Calu3 (cell line): ENCODE results near the gene NEUROG1. TPM values are rescaled to one million over a fixed set of nuclear protein-coding genes. Genes with fewer than 3 reads are reported as not detected.

Experiments used
- BruUV-seq: library from RNA; stranded (reverse); fragments of 400-500 nt; replicated peaks from 2 replicates; lab custom pipeline; 2021; lab: Mats Ljungman, UMichigan
- CTCF ChIA-PET: fragments of 300-600 bp; sonication (Branson Sonifier 250); formaldehyde crosslinking; loops from one replicate; lab custom pipeline; 2022; ENCODE audit warnings: antibody characterized with exemption; lab: Charles Lee
- DNase-seq: peaks from one replicate; pipeline ENCODE4 v3.0.0; 2022
- H3K27ac Mint-ChIP-seq: one replicate; pipeline ENCODE4 v1.8.0; 2022; ENCODE audit warnings: mixed read lengths; ENCODE audit not compliant: unreplicated experiment
- H3K27me3 Mint-ChIP-seq: one replicate; pipeline ENCODE4 v1.8.0; 2022; ENCODE audit warnings: mixed read lengths; ENCODE audit not compliant: unreplicated experiment
- H3K36me3 Mint-ChIP-seq: one replicate; pipeline ENCODE4 v1.8.0; 2022; ENCODE audit warnings: mild to moderate bottlenecking, moderate library complexity, mixed read lengths; ENCODE audit not compliant: insufficient read depth, unreplicated experiment
- H3K4me1 Mint-ChIP-seq: one replicate; pipeline ENCODE4 v1.8.0; 2022; ENCODE audit warnings: mild to moderate bottlenecking, low read depth, mixed read lengths; ENCODE audit not compliant: unreplicated experiment
- H3K4me3 Mint-ChIP-seq: one replicate; pipeline ENCODE4 v1.8.0; 2022; ENCODE audit warnings: mild to moderate bottlenecking, low read depth, moderate library complexity, mixed read lengths; ENCODE audit not compliant: unreplicated experiment
- H3K9me3 Mint-ChIP-seq: one replicate; pipeline ENCODE4 v1.8.0; 2022; ENCODE audit warnings: low read depth, mixed read lengths; ENCODE audit not compliant: unreplicated experiment
- CTCF ChIP-seq: fragments of 200-600 bp; IDR thresholded peaks from one replicate; pipeline ENCODE4 v1.8.0; 2022; ENCODE audit warnings: antibody characterized with exemption; ENCODE audit not compliant: unreplicated experiment
- intact Hi-C: fragments of 100-400 bp; cut with micrococcal nuclease; formaldehyde crosslinking; loops from one replicate; pipeline ENCODE4 v1.10.0; 2022; ENCODE audit not compliant: unreplicated experiment
- total RNA-seq: library from RNA; stranded (reverse); gene quantifications from 2 replicates; pipeline ENCODE4 v1.2.3, GENCODE V29; 2022

NEUROG1 gene
- total RNA-seq, 1 experiment from 2014 or later, result not detected

- intact Hi-C loops, result loop anchor here (1.0 to 2.0 kb wide), 3 partner anchors 86 to 279 kb away; no protein-coding TSS in a partner anchor
- Mint-ChIP-seq H3K4me3 (no peak overlapping the region), H3K9me3 (no peaks in the 10 kb centered on the region), H3K4me1 (peaks cover 8% of the 10 kb centered on the region), H3K36me3 (no peaks in the 10 kb centered on the region), H3K27ac (no peak overlapping the region), H3K27me3 (peaks cover 76% of the 10 kb centered on the region)
- CTCF ChIA-PET, result interaction anchor here (0.6 to 5.2 kb wide), 14 partner anchors 9 to 283 kb away, joined by 3 to 101 read pairs (median 4); partner anchors contain the start of gene SLC25A48
- peak; percentile 82 for TF ChIP-seq CTCF
- peak; percentile 79 for DNase-seq
- no TSS peak for BruUV-seq
These were observed 16.1 kb upstream of the NEUROG1 start for GRCh38 chr5:135551593-135552447.

GRCh38 chr5:135549413-135549812 lies 13.6 kb upstream of the NEUROG1 start:
- intact Hi-C loops, result no loop called here
- Mint-ChIP-seq H3K4me1 (peaks cover 7% of the 10 kb centered on the region), H3K36me3 (no peaks in the 10 kb centered on the region), H3K4me3 (no peak overlapping the region), H3K27ac (no peak overlapping the region), H3K9me3 (no peaks in the 10 kb centered on the region), H3K27me3 (peaks cover 82% of the 10 kb centered on the region)
- BruUV-seq, result no TSS peak
- CTCF ChIA-PET, result interaction anchor here (0.9 to 5.2 kb wide), 7 partner anchors 12 to 91 kb away, joined by 3 to 101 read pairs (median 6); no protein-coding TSS in a partner anchor
- TF ChIP-seq CTCF, result no peak
- DNase-seq, result no peak

- Mint-ChIP-seq H3K27me3 (peaks cover 99% of the 10 kb centered on the region), H3K36me3 (no peaks in the 10 kb centered on the region), H3K4me3 (no peak overlapping the region), H3K4me1 (no peaks in the 10 kb centered on the region), H3K9me3 (no peaks in the 10 kb centered on the region), H3K27ac (no peak overlapping the region)
- BruUV-seq, result no TSS peak
- intact Hi-C loops, result no loop called here
- no peak for TF ChIP-seq CTCF
- CTCF ChIA-PET, result interaction anchor here (0.9 kb wide), 1 partner anchor 18 kb away, joined by 3 read pairs; no protein-coding TSS in a partner anchor
- DNase-seq, result no peak
These were observed 12.0 kb upstream of the NEUROG1 start for GRCh38 chr5:135547590-135548254.

- peaks cover 97% of the 10 kb centered on the region for H3K27me3 Mint-ChIP-seq
These were observed 11.1 kb upstream of the NEUROG1 start for GRCh38 chr5:135546912-135547311.

More at GRCh38 chr5:135546912-135547311, 11.1 kb upstream of the NEUROG1 start:
- no peaks in the 10 kb centered on the region for H3K36me3 Mint-ChIP-seq
- no peak overlapping the region for H3K4me3 Mint-ChIP-seq
- TF ChIP-seq CTCF, result no peak
- H3K4me1 Mint-ChIP-seq, result no peaks in the 10 kb centered on the region
- CTCF ChIA-PET, result interaction anchor here (0.9 kb wide), 1 partner anchor 19 kb away, joined by 3 read pairs; no protein-coding TSS in a partner anchor
- BruUV-seq, result no TSS peak
- no peak for DNase-seq
- H3K9me3 Mint-ChIP-seq, result no peaks in the 10 kb centered on the region
- H3K27ac Mint-ChIP-seq, result no peak overlapping the region
- intact Hi-C loops, result no loop called here
